Measurements from ENCODE around the gene RRP8.

The RRP8 gene

DNA sequence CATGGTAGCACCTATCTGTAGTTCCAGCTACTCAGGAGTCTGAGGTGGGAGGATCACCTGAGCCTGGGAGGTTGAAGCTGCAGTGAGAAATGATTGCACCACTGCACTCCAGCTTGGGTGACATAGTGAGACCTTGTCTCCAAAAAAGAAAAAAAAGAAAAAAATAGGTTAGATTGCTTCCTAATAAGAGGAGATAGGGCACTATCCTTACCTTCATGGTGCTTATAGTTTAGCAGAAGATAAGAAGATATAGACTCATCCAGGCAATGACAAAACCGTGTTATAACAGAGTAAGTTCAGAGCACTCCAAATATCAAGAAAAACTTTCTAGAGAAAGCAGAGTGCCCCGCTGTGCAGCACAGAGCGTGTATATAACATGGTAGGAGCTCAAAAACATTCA is 42.1 kb downstream of the RRP8 start:
- no peak overlapping the region for H3K27ac ChIP-seq

DNA sequence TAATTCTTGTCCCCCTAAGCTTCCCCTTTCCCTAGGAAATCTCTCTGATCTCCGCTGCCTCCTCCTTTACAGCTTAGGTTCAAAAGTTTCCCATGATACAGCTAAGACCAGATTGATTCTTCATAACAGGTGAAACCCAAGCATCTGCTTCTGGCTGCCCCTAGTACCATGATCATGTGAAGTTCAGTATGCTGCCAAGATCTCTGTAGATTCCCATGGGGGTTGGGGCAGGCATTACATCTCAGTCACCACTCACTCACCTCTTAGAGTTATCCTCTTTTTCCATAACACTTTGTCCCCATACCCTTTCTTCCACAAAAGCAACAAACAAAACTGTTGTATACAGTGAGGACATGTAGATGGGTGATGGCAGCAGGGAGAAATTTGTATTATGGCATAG is 44.0 kb downstream of the RRP8 start:
- H3K27ac ChIP-seq: no peak overlapping the region
- TF ChIP-seq, protein P1, sequence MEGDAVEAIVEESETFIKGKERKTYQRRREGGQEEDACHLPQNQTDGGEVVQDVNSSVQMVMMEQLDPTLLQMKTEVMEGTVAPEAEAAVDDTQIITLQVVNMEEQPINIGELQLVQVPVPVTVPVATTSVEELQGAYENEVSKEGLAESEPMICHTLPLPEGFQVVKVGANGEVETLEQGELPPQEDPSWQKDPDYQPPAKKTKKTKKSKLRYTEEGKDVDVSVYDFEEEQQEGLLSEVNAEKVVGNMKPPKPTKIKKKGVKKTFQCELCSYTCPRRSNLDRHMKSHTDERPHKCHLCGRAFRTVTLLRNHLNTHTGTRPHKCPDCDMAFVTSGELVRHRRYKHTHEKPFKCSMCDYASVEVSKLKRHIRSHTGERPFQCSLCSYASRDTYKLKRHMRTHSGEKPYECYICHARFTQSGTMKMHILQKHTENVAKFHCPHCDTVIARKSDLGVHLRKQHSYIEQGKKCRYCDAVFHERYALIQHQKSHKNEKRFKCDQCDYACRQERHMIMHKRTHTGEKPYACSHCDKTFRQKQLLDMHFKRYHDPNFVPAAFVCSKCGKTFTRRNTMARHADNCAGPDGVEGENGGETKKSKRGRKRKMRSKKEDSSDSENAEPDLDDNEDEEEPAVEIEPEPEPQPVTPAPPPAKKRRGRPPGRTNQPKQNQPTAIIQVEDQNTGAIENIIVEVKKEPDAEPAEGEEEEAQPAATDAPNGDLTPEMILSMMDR (conservative IDR thresholded peaks at IDR 0.05): no peak

More for the DNA sequence above, 42.1 kb downstream of the RRP8 start:
- TF ChIP-seq, protein P1 (conservative IDR thresholded peaks at IDR 0.05): no peak

DNA sequence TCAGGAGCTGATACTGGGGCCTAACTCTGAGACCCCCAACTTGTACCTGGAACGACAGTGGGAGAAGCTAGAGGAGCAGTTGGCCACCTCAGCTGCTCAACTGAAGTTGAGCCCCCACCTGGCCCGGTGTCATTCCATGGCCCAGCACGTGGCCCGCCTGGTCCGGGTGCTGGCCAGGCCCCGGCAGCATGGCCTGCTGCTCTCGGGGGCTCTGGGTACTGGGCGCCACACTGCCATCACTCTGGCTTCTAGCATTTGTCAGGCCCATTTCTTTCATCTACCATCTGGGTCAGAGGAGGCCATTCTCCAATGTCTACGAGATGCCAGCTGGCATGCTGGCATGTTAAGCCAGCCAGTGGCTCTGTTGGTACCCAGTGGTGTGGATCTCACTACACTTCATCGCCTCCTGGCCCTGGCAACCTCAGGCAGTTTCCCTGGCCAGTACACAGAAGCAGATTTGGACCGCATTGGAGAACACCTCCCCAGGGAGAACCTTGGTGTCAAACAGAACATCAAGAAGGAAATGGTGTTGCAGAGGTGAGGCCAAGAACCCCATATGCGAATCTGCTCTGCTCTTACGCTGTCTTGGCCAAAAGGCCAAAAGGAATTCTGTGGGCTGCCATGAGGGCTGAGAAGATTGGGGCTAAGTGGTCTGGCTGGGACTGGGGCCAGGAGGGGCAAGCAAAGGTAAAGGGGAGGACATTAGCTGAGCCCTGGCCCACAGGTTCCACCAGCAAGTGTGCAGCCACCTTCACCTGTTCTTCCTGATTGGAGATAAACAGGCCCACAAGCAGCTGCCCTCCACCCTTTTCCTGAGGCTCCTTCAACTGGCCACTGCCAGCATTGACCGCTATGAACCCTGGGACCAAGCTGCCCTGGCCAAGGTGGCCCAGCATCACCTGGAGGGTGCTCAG is 45.4 kb downstream of the RRP8 start:
- no peak overlapping the region for H3K27ac ChIP-seq
- TF ChIP-seq, protein P1 (conservative IDR thresholded peaks at IDR 0.05): no peak

GRCh38 chr11:6557063-6557462 is 46.4 kb downstream of the RRP8 start:
- TF ChIP-seq, protein P1 (conservative IDR thresholded peaks at IDR 0.05): no peak
- H3K27ac ChIP-seq: no peak overlapping the region

DNA sequence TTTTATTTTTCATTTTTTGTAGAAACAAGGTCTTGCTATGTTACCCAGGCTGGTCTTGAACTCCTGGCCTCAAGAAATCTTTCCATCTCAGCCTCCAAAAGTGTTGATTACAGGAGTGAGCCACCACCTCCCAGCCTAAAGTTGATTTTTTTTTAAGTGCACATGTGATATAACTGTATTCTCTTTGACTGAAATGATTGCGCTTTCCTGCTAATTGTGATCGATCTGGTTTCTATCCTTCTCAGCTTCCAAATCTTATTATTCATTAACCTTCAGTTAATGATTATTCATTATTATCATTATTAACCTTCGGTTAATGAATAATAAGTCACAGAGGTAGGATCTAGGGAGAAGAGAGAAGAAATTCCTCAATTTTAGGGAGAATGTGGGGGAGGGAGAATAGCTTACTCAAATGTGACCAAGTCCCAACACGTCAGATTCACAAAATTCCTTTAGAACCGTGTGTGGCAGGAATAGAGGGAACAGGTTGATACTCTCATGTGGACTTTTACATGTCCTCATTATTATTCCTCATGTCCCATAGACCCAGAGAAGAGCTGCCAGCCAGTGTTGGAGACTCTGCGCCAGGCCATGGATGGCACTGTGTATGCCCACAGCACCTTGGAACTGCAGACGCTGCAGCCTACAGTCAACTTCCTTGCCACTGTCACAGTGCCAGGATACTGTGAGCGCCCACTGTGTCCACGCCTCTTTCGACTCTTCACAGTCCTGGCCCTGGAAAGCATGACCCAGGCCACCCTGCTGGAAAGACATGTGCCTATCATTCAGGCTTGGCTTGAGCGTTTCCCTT is 47.1 kb downstream of the RRP8 start:
- no peak overlapping the region for H3K27ac ChIP-seq
- TF ChIP-seq, protein P1 (conservative IDR thresholded peaks at IDR 0.05): no peak

GRCh38 chr11:6554828-6555706 is 48.3 kb downstream of the RRP8 start:
- H3K27ac ChIP-seq: no peak overlapping the region
- TF ChIP-seq, protein P1 (conservative IDR thresholded peaks at IDR 0.05): no peak
